H54 (cell line): ENCODE results near the gene FAM200A.

Source experiments
- DNase-seq: peaks from one replicate; pipeline ENCODE4 v3.0.0; 2011; ENCODE audit warnings: low spot score, mixed read lengths; ENCODE audit not compliant: insufficient read length
- FAIRE-seq: peaks from 3 replicates; lab custom pipeline; 2011; peaks lifted over from hg19 to GRCh38; lab: Jason Lieb, UNC
- POLR2A ChIP-seq: IDR thresholded peaks from 2 replicates; pipeline ENCODE4 v1.6.1; 2011; ENCODE audit warnings: low read depth, mild to moderate bottlenecking, low read length

Gene FAM200A

DNA sequence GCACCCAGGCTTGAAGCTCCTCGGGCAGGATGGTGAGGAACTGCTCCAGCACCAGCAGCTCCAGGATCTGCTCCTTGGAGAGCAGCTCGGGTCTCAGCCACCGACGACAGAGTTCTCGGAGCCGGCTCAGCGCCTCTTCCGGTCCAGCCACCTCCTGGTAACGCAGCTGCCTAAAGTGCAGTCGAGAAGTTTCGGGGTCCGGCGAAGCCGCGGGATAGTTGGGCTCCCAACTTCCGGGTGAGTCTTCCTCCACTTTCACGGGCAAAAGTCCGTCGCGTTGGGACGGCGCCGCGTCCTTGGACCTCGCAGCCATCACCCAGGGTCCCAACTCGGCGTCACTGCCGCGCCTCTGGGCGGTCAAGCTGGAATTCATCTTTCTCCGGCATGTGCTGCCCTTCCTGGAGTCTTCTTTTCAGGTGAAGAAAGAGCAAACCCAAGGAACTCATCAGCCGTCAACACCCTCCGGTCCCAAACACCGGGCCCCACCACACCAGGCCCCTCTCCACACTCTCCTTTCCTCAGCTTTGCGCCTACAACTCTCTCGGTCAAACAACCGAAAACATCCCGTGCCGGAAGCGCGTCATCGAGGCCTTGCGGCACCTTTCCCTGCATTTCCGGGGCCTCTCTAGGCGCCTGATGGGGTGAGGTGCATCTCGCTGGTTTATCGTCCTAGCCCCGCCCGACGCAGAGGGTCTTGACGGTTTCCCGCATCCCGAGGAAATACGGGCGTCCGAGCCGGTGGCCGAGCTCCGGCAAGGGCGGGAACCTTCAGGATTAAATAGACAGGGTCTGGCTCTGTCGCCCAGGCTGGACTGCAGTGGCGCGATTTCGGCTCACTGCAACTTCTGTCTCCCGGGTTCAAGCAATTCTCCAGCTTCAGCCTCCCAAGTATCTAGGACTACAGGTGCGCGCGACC, 51.9 kb downstream of the FAM200A start, which contains the start of gene ZNF394:
Gene ZNF394, minus strand, starts transcription at position 561 of the 916 bp plus-strand sequence. Its CDS starts 188 bp downstream, at position 373.
- DNase-seq (peak; percentile 81), FAIRE-seq (no peak)
- TF ChIP-seq POLR2A = peak; percentile 68

DNA sequence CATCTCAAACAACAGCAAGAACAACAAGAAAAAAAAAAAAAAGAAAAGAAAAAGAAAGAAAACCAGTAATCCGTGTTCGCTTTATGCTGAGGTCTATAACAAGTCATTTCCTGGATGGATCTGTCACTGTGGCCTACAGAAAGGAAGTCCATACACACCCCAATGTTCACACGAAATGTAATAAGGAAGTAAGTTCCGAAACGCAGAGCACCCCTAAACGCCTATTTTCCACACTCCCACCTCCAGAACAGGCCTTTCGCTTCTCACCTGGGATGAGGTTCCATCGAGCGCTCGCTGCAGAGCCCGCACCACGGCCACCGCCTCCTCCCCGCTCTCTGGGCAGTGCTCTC, 52.6 kb downstream of the FAM200A start:
- no peak for TF ChIP-seq POLR2A
- DNase-seq (no peak), FAIRE-seq (no peak)

DNA sequence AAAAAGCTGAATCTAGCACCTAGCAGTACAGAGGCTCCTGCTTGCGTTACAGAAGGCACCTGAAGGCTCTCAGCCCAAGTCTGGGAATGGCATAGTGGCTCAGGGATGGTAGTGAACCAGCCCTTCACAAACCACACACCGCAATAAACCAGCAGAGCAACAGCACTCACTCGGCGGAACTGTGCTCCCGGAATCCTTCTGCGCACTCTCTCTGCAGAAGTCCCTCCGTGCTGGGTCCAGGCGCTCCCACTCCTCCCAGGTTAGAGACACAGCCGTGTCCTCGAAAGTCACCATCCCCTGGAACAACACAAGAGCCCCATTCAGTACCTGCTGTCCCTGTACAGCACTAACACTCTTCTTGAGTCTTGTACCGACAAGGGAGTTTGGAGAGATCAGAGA, 53.4 kb downstream of the FAM200A start:
- TF ChIP-seq POLR2A = no peak
- no peak for DNase-seq
- no peak for FAIRE-seq

DNA sequence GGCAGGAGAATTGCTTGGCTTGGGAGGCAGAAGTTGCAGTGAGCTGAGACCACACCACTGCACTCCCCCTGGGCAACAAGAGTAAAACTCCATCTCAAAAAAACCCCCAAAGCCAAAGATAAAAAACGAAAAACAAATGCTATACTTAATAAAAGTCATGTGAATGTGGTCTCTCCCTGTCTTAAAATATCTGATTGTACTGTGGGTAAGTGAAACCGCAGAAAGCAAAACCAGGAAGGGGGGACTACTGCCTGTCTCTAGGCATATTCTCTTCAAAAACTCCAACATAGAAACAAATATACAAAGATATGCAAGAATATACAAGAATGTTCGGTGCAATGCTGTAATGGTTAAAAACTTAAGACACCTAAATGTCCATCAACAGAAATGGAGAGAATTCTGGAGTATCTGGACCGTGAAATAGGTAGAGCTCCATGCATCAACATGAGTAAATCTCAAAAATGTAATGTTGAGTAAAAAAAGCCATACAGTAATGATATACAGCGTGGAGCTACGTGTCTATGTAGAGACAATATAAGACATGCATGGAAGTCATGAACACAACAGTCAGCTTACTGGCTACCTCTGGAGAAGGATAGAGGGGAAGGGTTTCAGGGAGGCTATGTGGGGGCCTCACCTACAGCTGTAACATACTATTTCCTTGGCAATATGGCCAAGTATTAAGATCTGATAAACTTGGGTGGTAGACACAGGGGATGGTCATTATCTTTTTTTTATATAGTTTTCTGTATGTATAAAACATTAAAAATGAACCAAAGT, 54.0 kb downstream of the FAM200A start:
- no peak for DNase-seq
- no peak for FAIRE-seq
- no peak for TF ChIP-seq POLR2A
